GM18951 (cell line): ENCODE results near the gene PCDHA5.

Source experiments
- POLR2A ChIP-seq: IDR thresholded peaks from 4 replicates; pipeline ENCODE4 v1.6.1; 2011; ENCODE audit warnings: mild to moderate bottlenecking; ENCODE audit not compliant: insufficient read length, insufficient read depth; ENCODE audit errors: extremely low read depth
- in situ Hi-C: fragments of 300-500 bp; cut with MboI; formaldehyde crosslinking; loops from one replicate; pipeline ENCODE4 v1.12.0; 2022; ENCODE audit warnings: low sequenced_read_pairs, mixed read lengths, inconsistent platforms; ENCODE audit not compliant: unreplicated experiment

The PCDHA5 gene

DNA sequence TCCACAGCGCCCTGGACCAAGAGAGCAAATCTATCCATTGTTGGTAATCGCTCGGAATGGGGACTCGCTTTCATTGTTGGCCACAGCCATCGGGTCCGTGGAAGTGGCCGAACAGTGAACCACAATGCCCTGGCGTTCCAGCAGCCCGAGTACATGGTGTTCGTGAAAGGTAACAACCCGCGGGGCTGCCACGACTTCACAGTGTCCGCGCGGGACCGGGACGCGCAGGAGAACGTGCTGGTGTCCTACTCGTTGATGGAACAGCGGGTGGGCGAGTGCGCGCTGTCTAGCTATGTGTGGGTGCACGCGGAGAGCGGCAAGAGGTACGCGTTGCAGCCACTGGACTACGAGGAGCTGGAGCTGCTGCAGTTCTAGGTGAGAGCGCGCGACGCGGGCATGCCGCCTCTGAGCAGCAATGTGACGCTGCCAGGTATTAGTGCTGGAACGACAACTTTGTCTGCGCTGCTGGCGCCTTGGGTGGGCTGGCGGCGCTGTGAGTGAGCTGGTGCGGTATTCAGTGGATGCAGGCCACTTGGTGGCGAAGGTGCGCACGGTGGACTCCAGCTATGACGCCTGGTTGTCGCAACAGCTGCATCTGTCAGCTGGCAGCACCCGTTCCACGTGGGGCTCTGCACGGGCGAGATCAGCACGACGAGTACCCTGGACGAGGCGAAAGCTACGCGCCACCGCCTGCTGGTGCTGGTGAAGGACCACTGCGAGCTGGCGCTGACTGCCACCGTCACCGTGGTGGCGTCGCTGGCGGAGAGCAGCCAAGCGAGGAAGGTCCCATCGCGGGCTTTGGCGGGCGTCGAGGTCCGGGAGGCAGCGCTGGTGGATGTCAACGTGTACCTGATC lies 41.3 kb downstream of the PCDHA5 start:
- in situ Hi-C loops: no loop called here
- TF ChIP-seq POLR2A: no peak

GRCh38 chr5:140868721-140869554 lies 47.5 kb downstream of the PCDHA5 start, which contains the start of gene PCDHA11:
Gene PCDHA11, plus strand, starts transcription at chr5:140868957. Its CDS starts 147 bp downstream, at chr5:140869104.
- TF ChIP-seq POLR2A: no peak
- in situ Hi-C loops: no loop called here

DNA sequence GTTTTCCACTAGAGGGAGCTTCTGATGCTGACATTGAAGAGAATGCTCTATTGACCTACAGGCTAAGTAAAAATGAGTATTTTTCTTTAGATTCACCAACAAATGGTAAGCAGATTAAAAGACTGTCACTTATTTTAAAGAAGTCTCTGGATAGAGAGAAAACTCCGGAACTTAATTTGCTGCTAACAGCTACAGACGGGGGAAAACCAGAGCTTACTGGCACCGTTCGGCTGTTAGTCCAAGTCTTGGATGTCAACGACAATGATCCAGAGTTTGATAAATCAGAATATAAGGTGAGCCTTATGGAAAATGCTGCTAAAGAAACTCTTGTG lies 48.1 kb downstream of the PCDHA5 start:
- no peak for TF ChIP-seq POLR2A
- in situ Hi-C loops: no loop called here

GRCh38 chr5:140870221-140871201 lies 49.1 kb downstream of the PCDHA5 start:
- in situ Hi-C loops: no loop called here
- no peak for TF ChIP-seq POLR2A
